HG02981 (cell line): ENCODE measurements around the gene ARHGAP27.
"Not testable (repeated sequence)": the region's sequence is repeated elsewhere in the genome, so short reads cannot be mapped to it uniquely, and the experiment has no call there.

Experiments used
- ATAC-seq: cut with Tn5 transposase; IDR thresholded peaks from one replicate; pipeline ENCODE4 v1.9.1; 2021; ENCODE audit warnings: mild to moderate bottlenecking, moderate library complexity; ENCODE audit not compliant: unreplicated experiment

Gene ARHGAP27

DNA sequence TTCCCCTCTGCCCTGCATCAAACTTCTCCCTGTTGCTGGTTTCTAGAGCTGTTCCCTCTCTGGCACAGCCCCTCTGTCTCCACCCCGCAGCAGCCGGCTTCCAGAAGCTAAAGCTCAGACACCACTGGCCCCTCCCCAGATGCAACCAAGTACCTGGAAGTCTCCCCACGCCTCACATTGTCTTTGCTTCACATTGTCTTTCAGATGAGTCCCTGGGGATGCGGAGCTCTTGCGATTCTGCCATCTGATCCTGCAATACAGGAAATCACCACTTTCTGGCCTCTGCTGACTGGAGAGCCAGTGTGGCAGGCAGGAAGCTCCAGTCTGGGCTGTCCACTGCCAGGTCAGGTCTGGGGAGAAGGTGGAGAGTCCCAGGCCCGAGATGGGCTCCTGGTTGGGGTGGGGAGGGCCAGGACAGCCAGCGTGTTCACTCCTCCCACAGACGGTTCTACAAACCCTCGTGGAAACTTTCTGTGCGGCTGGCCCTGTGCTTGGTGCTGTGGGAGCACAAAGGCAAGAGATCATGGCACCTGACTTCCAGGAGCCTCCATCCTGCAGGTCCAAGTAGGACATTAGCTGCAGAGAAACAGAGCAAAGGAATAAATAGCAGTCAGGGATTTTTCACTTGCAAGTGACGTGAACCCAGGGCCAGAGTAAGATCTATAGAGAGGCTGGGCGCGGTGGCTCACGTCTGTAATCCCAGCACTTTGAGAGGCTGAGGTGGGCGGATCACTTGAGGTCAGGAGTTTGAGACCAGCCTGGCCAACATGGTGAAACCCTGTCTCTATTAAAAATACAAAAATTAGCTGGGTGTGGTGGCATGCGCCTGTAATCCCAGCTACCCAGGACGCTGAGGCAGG is 67.9 kb downstream of the ARHGAP27 start:
- no peak for ATAC-seq

- no peak for ATAC-seq
These were observed 69.2 kb downstream of the ARHGAP27 start for GRCh38 chr17:45363498-45363897.

DNA sequence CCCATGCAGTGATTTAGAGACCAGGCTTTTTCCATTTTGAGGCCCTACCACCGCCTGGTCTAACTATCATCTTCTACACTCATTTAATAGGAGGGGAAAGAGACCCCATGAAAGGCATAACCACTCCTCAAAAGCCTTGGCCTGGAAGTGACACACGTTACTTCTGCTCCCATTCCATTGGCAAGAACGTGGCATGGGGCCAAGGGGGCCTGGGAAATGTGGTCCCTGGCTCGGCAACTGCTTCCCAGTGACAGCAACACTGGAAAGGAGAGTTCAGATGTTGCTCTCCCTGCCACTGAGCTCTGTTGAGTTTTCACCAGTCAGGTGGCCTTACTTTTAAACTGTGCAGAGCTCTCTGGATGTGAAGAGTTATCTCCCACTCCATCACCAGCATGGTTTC is 70.7 kb downstream of the ARHGAP27 start:
- ATAC-seq = no peak

- no peak for ATAC-seq
These were observed 71.2 kb downstream of the ARHGAP27 start for GRCh38 chr17:45361451-45361850.

GRCh38 chr17:45357364-45357997 is 75.2 kb downstream of the ARHGAP27 start:
- ATAC-seq = no peak

GRCh38 chr17:45355087-45355486 is 77.6 kb downstream of the ARHGAP27 start:
- ATAC-seq = no peak

GRCh38 chr17:45353043-45353442 is 79.6 kb downstream of the ARHGAP27 start:
- ATAC-seq = no peak

DNA sequence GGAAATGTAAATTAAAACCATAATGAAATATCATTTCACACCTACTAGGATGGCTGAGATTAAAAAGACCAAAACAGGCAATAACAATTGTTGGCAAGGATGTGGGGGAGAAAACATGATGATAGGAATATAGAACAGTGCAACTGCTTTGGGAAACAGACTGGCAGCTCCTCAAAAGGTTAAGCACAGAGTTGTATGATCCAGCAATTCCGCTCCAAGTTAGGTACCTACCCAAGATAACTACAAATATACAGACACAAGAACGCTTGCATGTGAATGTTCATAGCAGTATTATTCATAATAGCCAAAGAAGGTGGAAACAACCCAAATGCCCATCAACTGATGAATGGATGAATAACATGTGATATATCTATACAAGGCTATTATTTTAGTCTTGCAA is 80.8 kb downstream of the ARHGAP27 start:
- ATAC-seq = no peak

GRCh38 chr17:45347444-45347843 is 85.2 kb downstream of the ARHGAP27 start:
- no peak for ATAC-seq

GRCh38 chr17:45346216-45347015 is 86.3 kb downstream of the ARHGAP27 start:
- no peak for ATAC-seq

- ATAC-seq = no peak
These were observed 87.0 kb downstream of the ARHGAP27 start for GRCh38 chr17:45345554-45346215.

GRCh38 chr17:45345246-45345553 is 87.5 kb downstream of the ARHGAP27 start:
- ATAC-seq = no peak

DNA sequence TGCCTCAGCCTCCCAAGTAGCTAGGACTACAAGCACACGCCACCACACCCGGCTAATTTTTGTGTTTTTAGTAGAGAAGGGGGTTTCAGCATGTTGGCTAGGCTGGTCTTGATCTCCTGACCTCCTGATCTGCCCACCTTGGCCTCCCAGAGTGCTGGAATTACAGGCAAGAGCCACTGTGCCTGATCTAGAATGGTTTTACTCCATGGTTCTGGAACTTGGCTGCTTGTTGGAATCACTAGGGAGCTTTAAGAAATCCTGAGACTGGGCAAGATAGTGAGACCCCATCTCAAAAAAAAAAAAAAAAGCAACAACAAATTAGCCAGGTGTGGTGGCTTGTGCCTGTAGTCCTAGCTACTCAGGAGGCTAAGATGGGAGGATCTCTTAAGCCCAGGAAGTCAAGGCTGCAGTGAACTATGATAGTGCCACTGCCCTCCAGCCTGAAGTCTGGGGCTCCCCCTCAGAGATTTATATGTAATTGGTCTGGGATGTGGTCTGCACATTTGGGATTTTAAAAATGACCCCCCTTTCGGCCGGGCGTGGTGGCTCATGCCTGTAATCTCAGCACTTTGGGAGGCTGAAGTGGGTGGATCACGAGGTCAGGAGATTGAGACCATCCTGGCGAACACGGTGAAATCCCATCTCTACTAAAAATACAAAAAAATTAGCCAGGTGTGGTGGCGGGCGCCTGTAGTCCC is 88.6 kb downstream of the ARHGAP27 start:
- ATAC-seq = not testable (repeated sequence)
